ENCODE measurements around the gene TBC1D2. TPM values are rescaled to one million over a fixed set of nuclear protein-coding genes. Genes with fewer than 3 reads are reported as not detected.
A peak's percentile ranks its signal among the peaks of the same experiment; 100 is the strongest.
"Not testable (repeated sequence)": the region's sequence is repeated elsewhere in the genome, so short reads cannot be mapped to it uniquely, and the experiment has no call there.

The TBC1D2 gene
- polyA plus RNA-seq, 6 donors from 2014 or later: 1.3 to 3.1 (median 1.6) TPM; not detected in 1

DNA sequence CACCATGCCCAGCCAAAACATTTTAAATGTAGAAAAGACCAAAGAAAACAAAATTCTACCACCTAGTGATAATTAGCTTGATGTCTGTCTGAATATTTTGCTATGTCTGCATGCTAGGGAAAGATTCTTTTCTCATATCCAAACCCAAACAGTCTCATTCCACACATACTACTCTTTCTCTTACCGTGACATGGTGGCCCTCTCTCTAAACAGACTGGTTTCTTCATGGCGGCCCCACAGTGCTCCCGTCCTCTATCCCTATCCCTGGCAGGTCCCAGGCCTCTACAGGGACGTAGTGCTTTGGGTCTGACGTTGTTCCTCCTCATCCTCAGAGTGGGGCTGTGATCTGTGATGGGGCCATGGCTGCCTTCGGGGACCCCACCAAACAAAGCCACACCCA lies 71.1 kb downstream of the TBC1D2 start:
- H3K27me3 Mint-ChIP-seq: peaks cover 0 to 4% (median 0%) of the 10 kb centered on the region in 3 donors

DNA sequence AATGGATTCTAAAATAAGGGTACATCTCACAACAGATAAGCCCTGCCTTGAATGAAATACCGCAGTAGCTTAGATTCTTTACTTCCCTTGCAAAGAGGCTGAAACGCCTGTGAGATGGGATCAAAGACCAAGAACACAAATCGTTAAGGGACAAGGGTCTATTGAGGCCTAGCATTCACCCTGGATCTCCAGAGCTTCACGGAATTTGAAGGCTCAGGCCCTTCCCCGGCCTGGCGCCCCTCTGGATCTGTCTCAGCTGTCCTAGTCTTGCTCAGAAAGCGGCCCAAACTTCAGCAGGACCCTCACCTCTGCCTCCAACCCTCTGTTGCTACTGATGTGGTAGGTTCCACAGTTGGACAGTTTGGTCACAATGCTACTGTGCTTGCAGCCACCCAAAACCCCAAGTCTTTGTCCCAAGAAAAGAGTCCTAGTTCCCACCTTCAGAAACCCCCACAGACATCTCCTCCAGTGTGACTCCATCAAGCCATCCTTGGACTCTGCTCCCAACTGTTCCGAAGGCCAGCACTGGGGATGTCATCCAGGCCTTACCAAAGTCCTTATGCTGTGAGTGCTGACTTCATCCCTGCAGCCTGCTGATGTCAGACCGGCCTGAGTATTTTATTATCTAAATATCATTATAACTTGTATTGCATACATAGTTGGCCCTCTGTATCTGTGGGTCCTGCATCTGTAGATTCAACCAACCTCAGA lies 72.4 kb downstream of the TBC1D2 start:
- no peak overlapping the region for H3K27ac Mint-ChIP-seq

More for the DNA sequence above, 71.1 kb downstream of the TBC1D2 start:
- Mint-ChIP-seq H3K9me3 (no peaks in the 10 kb centered on the region), H3K36me3 (no peaks in the 10 kb centered on the region), H3K4me3 (no peak overlapping the region), H3K27ac (no peak overlapping the region), H3K4me1 (peaks cover 4 to 11% (median 9%) of the 10 kb centered on the region in 3 donors)
- ATAC-seq (ENCODE audit: low read depth in 2 of 2) (no peak), DNase-seq (no peak)

DNA sequence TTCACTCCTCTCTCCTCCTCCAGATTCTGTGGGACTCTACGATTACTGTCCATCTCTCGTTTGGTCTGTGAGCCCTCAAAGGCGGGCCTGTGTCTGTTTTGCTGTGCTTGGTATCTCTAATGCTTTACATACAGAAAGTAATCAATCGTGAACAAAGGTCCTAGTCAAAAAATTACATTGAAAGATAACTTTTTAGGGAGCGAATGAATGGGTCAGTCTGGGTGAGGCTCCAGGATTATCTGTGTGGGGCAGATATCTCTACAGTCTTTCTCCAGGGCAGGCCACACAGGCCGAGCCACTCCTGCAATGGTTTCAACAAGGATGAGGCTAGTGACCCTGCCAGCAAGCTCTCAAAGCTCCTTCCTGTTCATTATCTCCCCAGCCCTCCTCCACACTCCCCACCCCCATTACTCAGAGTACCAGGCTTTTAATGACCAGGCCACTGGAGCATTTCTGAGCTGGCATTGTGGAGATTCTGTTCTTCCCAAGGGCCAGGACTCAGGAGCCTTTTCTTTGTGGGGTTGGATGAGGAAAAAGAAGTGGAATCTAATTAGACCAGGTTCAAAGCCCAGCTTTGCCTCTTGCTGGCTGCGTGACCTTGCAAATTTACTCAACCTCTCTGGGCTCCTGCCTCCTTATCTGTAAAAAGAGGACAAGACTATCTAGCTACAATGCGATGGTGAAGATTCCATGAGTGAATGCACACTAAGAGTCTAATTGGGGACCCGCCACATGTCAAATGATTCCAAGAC lies 73.2 kb downstream of the TBC1D2 start:
- H3K27me3 Mint-ChIP-seq: no peaks in the 10 kb centered on the region
- no peak overlapping the region for H3K4me3 Mint-ChIP-seq
- DNase-seq (no peak), ATAC-seq (ENCODE audit: low read depth in 2 of 2) (no peak)
- H3K4me1 Mint-ChIP-seq: peaks cover 4 to 10% (median 9%) of the 10 kb centered on the region in 3 donors
- H3K9me3 Mint-ChIP-seq: no peaks in the 10 kb centered on the region
- H3K36me3 Mint-ChIP-seq: no peaks in the 10 kb centered on the region
- H3K27ac Mint-ChIP-seq: no peak overlapping the region

More for the DNA sequence above, 72.4 kb downstream of the TBC1D2 start:
- peaks cover 4 to 11% (median 10%) of the 10 kb centered on the region in 3 donors for H3K4me1 Mint-ChIP-seq
- no peak overlapping the region for H3K4me3 Mint-ChIP-seq
- H3K27me3 Mint-ChIP-seq: no peaks in the 10 kb centered on the region
- H3K9me3 Mint-ChIP-seq: no peaks in the 10 kb centered on the region
- H3K36me3 Mint-ChIP-seq: no peaks in the 10 kb centered on the region
- DNase-seq (no peak), ATAC-seq (ENCODE audit: low read depth in 2 of 2) (no peak)

DNA sequence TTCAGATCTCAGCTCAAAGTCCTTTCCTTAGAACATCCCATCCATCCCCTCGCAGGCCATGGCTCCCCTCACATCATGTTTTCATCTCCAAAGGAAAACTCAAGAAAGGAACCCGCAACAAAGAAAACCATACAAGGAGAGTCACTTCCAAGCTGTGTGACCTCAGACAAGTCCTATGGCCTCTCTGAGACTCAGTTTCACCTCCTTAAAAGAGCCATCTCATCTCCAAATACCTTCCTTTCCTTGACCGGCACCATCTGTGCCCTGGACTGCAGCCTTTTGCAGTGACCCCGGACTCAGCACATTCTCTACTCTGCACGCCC lies 73.7 kb downstream of the TBC1D2 start:
- no peak overlapping the region for H3K4me3 Mint-ChIP-seq
- ATAC-seq (ENCODE audit: low read depth in 2 of 2): no peak
- no peaks in the 10 kb centered on the region for H3K9me3 Mint-ChIP-seq
- peaks cover 4 to 10% (median 9%) of the 10 kb centered on the region in 3 donors for H3K4me1 Mint-ChIP-seq
- H3K27ac Mint-ChIP-seq: no peak overlapping the region
- H3K36me3 Mint-ChIP-seq: no peaks in the 10 kb centered on the region
- DNase-seq: no peak
- H3K27me3 Mint-ChIP-seq: no peaks in the 10 kb centered on the region

DNA sequence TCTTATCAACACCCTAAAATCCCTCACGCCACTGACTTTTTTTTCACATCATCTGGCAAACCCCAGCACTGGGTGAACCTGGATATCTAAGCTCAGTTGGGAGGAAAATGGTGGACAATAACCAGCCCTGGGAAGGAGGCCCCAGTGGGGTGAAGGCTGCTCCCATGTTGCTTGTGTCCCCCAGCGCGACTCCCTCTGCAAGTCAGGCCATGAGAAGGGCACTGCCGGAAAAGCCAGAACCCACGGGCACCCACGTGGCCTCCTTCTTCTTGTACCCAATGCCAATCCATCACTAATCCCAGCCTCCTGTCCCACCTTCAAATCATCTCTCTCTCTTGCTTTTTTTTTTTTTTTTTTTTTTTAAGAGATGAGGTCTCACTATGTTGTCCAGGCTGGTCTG lies 74.5 kb downstream of the TBC1D2 start:
- no peaks in the 10 kb centered on the region for H3K36me3 Mint-ChIP-seq
- no peak for DNase-seq
- H3K27me3 Mint-ChIP-seq: no peaks in the 10 kb centered on the region
- no peaks in the 10 kb centered on the region for H3K9me3 Mint-ChIP-seq
- H3K4me3 Mint-ChIP-seq: no peak overlapping the region
- H3K27ac Mint-ChIP-seq: peak overlapping the region in 1 of 6 donors; percentile 60
- peaks cover 4 to 14% (median 9%) of the 10 kb centered on the region in 3 donors for H3K4me1 Mint-ChIP-seq
- no peak for ATAC-seq (ENCODE audit: low read depth in 2 of 2)

DNA sequence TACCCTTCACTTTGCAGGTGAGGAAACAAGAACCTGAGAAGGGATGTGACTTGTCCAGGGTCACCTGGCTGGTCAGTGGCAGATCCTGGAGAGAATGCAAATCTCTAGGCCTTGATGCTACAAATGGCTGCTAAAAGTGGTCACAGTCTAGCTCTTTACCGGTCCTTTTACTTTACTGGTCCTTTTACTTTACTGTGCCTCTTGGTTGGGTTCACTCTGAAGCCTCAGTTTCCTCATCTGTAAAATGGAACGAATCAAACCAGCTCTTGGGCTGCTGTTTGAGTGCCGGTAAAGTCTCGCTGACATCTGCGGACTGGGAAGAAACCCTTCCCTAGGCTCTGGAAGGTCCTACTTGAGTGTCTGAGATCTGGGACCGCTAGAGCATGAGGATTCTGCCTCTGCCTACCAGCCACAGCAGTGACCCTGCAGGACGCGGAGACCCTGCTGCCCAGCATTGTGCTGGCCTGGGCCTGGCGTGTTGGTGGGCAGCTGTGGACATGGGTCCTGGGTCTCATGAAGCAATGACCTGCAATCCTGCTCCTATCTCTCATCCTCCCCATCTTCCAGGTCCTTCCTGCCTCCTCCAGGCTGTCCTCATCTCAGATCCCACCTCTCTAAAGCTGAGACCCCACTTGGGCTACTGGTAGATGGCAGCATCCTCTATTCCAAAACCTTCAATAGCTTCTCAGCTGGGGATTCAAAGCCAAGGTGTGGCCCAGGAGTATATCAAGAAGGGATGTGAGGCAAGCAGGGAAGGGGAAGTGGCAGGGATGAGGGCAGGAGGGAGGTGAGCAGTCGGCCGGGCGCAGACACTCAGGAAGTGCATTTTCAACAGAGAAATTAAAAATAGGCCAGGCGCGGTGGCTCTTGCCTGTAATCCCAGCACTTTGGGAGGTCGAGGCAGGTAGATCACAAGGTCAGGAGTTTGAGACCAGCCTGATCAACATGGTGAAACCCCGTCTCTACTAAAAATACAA lies 76.3 kb downstream of the TBC1D2 start:
- Mint-ChIP-seq H3K4me1 (peaks cover 4 to 14% (median 4%) of the 10 kb centered on the region in 3 donors), H3K9me3 (no peaks in the 10 kb centered on the region), H3K36me3 (no peaks in the 10 kb centered on the region), H3K27me3 (no peaks in the 10 kb centered on the region), H3K4me3 (peak overlapping the region in 1 of 8 donors; percentile 82), H3K27ac (peak overlapping the region in 1 of 6 donors; percentile 57)
- ATAC-seq (ENCODE audit: low read depth in 2 of 2) (no peak), DNase-seq (no peak)

DNA sequence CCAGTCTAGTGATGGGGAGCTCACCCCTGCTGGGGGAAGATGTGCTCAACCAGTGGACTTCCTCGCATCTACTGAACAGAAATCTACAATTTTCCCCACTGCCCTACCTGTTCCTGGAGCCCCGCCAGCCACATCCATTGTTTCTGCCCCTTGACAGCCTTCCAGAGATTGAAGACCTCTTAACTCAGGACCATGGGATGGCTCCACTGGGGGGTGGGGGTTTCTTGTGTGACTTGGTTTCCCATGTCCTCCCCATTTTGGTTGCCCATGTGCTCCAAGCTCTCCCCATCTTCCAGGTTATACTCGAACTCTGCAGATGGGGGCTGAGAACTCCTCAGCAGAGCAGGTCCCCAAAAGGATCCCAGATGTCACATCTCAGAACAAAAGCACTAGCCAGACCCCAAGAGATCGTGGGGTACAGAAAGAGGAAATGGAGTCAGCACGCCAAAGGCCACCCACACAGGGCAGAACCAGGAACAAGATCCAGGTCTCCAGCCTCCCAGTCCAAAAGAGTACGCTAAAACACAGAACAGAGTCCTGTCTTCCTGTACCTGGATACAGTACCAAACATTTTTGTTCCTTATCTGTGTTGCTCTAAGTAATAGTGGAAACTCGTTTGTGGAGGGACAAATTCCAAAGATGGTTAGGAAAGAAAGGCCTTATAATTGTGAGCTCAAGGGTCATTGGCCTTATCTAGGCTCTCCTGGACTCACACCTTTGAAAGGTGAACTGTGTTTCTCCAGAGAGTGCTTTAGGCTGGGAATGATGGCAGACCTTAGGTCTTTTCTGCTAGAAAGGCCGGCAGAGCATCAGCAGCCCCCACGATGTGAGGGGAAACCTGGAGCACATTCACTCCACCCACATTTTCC lies 78.8 kb downstream of the TBC1D2 start:
- peaks cover 4 to 12% (median 4%) of the 10 kb centered on the region in 3 donors for H3K4me1 Mint-ChIP-seq
- ATAC-seq (ENCODE audit: low read depth in 2 of 2): no peak
- peaks cover 0 to 4% of the 10 kb centered on the region in 2 donors for H3K36me3 Mint-ChIP-seq
- no peak overlapping the region for H3K4me3 Mint-ChIP-seq
- H3K9me3 Mint-ChIP-seq: no peaks in the 10 kb centered on the region
- DNase-seq: no peak
- peak overlapping the region in 3 of 6 donors; percentile 24 to 77 (median 77) for H3K27ac Mint-ChIP-seq
- H3K27me3 Mint-ChIP-seq: peaks cover 0 to 5% (median 0%) of the 10 kb centered on the region in 3 donors

DNA sequence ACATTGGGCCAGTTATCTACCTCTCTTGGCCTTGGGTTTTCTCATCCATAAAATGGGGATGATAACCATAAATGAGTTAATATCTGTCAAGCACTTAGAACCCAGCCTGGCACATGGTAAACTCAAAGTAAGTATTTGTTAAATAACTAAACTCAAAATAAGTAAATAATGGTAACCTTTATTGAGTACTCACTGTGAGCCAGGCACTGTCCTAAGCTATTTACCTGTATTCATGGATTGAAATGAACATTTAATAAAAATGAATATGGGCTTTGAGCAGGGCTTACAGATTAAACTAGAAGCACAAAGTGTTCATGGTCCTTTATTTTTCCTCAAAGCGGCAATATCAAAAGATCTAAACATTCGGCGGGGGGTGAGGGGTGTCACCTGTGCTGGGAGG lies 79.7 kb downstream of the TBC1D2 start:
- Mint-ChIP-seq H3K36me3 (peaks cover 0 to 4% of the 10 kb centered on the region in 2 donors), H3K4me3 (no peak overlapping the region), H3K9me3 (no peaks in the 10 kb centered on the region), H3K27ac (no peak overlapping the region), H3K4me1 (peaks cover 4 to 10% (median 4%) of the 10 kb centered on the region in 3 donors), H3K27me3 (peaks cover 0 to 12% (median 0%) of the 10 kb centered on the region in 3 donors)
- DNase-seq: no peak
- ATAC-seq (ENCODE audit: low read depth in 2 of 2): no peak

DNA sequence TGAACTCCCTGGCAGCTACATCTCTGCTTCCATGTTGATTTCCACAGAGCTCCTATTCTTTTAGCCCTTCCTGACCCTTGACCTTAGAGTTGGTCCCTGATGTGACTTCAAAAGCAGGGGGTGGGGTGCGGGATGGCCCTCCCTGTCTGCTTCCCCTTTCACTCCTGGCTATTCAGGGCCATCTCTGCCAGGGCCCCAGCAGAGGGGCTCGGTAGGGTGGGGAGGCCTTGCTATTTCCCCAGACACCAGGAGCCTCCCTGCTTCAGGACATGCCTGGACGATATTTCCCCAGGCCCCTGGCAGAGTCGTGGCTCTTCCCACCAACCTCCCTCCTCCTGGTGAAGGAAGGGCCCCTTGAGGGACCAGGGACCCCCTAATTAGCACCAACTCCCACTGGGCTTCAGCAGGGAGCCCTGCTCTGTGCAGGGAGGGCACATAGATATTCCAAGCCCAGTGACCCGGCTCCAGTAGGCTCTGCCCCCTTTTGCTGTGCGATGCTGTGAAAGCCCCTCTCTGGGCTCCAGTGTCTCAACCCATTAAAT lies 80.3 kb downstream of the TBC1D2 start:
- Mint-ChIP-seq H3K36me3 (peaks cover 0 to 4% of the 10 kb centered on the region in 2 donors), H3K4me1 (peaks cover 2 to 11% (median 3%) of the 10 kb centered on the region in 3 donors), H3K9me3 (no peaks in the 10 kb centered on the region), H3K27ac (no peak overlapping the region), H3K27me3 (peaks cover 0 to 14% (median 0%) of the 10 kb centered on the region in 3 donors), H3K4me3 (peak overlapping the region in 1 of 8 donors; percentile 52)
- no peak for DNase-seq
- ATAC-seq (ENCODE audit: low read depth in 2 of 2): no peak

DNA sequence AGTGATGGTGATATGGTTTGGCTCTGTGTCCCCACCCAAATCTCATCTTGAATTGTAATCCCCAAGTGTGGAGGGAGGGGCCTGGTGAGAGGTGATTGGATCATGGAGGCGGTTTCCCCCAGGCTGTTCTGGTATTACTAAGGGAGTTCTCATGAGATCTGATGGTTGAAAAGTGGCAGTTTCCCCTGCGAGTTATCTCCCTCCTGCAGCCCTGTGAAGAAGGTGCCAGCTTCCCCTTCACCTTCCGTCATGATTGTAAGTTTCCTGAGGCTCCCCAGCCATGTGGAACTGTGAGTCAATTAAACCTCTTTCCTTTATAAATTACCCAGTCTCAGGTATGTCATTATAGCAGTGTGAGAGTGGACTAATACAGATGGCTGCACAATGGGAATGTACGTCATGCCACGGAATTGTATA lies 80.9 kb downstream of the TBC1D2 start:
- Mint-ChIP-seq H3K4me1 (peaks cover 0 to 14% (median 2%) of the 10 kb centered on the region in 3 donors), H3K27me3 (peaks cover 0 to 14% (median 0%) of the 10 kb centered on the region in 3 donors)
- H3K27ac Mint-ChIP-seq; H3K9me3 Mint-ChIP-seq; DNase-seq; H3K4me3 Mint-ChIP-seq; ATAC-seq (ENCODE audit: low read depth in 2 of 2); H3K36me3 Mint-ChIP-seq: not testable (repeated sequence)

DNA sequence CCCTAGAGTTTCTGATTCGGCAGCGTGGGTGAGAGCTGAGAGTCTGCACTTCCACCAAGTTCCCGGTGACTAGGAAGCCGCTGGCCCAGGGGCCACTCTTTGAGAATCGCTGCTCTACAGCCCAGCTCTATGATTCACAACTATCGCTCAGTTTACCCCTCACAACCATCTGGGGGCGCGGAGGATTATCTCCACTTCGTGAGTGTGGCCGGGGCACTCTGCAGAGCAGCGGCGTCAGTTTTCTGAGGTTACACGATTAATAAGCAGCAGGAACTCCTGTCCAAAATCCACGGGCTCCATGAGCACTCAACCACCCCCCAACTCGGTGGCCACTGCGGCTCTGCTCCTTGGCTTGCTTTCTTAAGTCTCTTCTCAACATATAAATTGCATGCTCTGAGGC lies 82.3 kb downstream of the TBC1D2 start:
- peaks cover 0 to 11% (median 0%) of the 10 kb centered on the region in 3 donors for H3K4me1 Mint-ChIP-seq
- no peak overlapping the region for H3K4me3 Mint-ChIP-seq
- DNase-seq: no peak
- H3K27me3 Mint-ChIP-seq: peaks cover 0 to 14% (median 2%) of the 10 kb centered on the region in 3 donors
- H3K9me3 Mint-ChIP-seq: no peaks in the 10 kb centered on the region
- ATAC-seq (ENCODE audit: low read depth in 2 of 2): no peak
- H3K27ac Mint-ChIP-seq: peak overlapping the region in 1 of 6 donors; percentile 93
- H3K36me3 Mint-ChIP-seq: peaks cover 0 to 4% of the 10 kb centered on the region in 2 donors

DNA sequence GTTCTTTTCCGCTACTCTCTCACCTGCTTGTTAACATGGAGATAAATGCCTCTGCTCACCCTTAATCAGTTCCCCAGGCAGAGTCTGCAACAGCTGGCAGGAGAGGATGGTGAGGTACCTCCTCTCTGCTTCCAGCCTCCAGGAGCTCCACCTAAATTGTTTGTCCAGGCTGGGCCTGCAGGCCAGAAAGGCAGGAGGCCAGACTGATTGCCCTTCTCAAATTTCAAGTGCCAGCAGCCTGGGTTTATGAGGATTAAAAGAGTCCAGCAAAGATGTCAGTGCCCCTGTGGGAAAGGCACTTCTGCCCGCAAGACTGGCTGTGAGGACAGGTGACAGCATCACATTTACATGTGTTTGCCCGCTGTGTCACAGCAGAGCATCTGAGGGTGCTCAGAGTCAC lies 82.8 kb downstream of the TBC1D2 start:
- Mint-ChIP-seq H3K27ac (no peak overlapping the region), H3K36me3 (peaks cover 0 to 4% of the 10 kb centered on the region in 2 donors)

More for the DNA sequence above, 82.8 kb downstream of the TBC1D2 start:
- H3K4me1 Mint-ChIP-seq: peaks cover 0 to 11% (median 0%) of the 10 kb centered on the region in 3 donors
- H3K27me3 Mint-ChIP-seq: peaks cover 0 to 14% (median 4%) of the 10 kb centered on the region in 3 donors
- DNase-seq (no peak), ATAC-seq (ENCODE audit: low read depth in 2 of 2) (no peak)
- H3K9me3 Mint-ChIP-seq: no peaks in the 10 kb centered on the region
- H3K4me3 Mint-ChIP-seq: no peak overlapping the region
